GM08714 (cell line): ENCODE data around the gene ZNF318.
A peak's percentile ranks its signal among the peaks of the same experiment; 100 is the strongest.
"Not testable (repeated sequence)": the region's sequence is repeated elsewhere in the genome, so short reads cannot be mapped to it uniquely, and the experiment has no call there.

Experiments
- H3K4me3 ChIP-seq: fragments of 200-500 bp; sonication (Bioruptor generic); 2 replicates; pipeline ENCODE4 v1.5.1; 2014; ENCODE audit warnings: mild to moderate bottlenecking, low read length, inconsistent platforms
- ZNF274 ChIP-seq: IDR thresholded peaks from 2 replicates; pipeline ENCODE4 v1.6.1; 2012; ENCODE audit warnings: mild to moderate bottlenecking, low read depth, low read length

The ZNF318 gene

GRCh38 chr6:43393602-43394001 is 24.2 kb upstream of the ZNF318 start:
- H3K4me3 ChIP-seq, result peak overlapping the region; percentile 58; the same call in 1 of the 2 replicates
- TF ChIP-seq ZNF274, result no peak

DNA sequence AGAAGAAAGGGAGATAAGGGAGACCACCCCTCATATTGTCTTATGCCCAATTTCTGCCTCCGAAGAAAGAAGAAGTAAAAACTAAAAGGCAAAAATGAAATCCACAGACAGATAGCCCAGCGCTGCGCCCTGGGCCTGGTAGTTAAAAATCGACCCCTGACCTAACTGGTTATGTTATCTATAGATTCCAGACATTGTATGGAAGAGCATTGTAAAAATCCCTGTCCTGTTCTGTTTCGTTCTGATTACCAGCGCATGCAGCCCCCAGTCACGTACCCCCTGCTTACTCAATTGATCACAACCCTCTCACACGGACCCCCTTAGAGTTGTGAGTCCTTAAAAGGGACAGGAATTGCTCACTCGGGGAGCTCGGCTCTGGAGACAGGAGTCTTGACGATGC is 23.7 kb upstream of the ZNF318 start:
- H3K4me3 ChIP-seq, result peak overlapping the region; percentile 58; the same call in 1 of the 2 replicates

GRCh38 chr6:43391440-43392031 is 22.1 kb upstream of the ZNF318 start:
- no peak for TF ChIP-seq ZNF274
- peak overlapping the region; percentile 58; the same call in 1 of the 2 replicates for H3K4me3 ChIP-seq

DNA sequence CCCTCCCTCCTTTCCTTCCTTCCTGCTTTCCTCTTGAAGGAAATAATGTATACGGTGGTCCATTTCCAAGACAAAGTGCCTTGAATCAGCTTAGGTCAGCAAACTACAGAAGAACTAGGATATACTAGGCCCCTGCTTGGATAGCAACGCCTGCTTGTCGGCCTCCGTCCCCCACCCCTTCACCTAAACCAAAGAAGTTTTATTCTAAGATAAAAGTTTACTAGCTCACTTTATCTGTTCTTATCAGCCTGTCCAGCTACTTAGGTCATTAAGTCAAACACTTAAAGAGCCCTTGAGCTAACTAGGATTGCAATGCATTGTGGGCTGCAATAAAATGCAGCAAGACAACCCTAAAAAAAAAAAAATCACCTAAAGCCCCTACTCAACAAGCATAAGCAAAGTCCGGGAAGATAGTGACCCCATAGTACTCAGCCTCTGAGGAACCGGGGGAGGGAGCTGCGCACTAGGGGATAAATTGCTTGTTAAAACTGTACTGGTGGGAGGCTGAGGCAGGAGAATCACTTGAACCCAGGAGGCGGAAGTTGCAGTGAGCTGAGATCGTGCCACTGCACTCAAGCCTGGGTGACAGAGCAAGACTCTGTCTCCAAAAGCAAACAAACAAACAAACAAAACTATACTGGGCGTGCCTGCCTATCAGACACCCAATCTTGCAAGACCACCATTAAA is 21.4 kb upstream of the ZNF318 start:
- H3K4me3 ChIP-seq, result peak overlapping the region; percentile 58; the same call in 1 of the 2 replicates

GRCh38 chr6:43389730-43390295 is 20.4 kb upstream of the ZNF318 start:
- TF ChIP-seq ZNF274, result no peak
- H3K4me3 ChIP-seq, result no peak overlapping the region

DNA sequence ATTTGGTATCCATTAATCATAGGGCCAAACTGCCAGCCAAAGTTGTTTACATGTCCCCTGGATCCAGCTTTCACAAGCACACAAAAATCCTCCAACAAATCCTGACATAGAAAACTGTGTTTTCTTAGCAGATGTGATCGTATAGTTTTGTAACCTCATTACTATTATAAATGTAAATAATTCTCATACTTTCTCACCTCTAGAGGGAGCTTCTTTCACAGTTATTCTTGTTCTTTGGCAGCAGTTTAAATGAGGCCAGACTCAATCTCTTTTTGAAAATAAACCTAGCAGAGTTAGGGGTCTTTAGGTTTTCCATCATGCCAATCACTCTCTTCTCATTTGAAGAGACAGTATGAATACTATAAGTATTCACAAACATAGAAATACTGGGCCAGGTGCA is 17.0 kb upstream of the ZNF318 start:
- no peak overlapping the region for H3K4me3 ChIP-seq
- no peak for TF ChIP-seq ZNF274

- peak overlapping the region; percentile 32; the same call in 1 of the 2 replicates for H3K4me3 ChIP-seq
- TF ChIP-seq ZNF274, result no peak
Observed at GRCh38 chr6:43383021-43383667, 13.7 kb upstream of the ZNF318 start.

- H3K4me3 ChIP-seq, result not testable (repeated sequence)
Observed at GRCh38 chr6:43380858-43381257, 11.4 kb upstream of the ZNF318 start.

DNA sequence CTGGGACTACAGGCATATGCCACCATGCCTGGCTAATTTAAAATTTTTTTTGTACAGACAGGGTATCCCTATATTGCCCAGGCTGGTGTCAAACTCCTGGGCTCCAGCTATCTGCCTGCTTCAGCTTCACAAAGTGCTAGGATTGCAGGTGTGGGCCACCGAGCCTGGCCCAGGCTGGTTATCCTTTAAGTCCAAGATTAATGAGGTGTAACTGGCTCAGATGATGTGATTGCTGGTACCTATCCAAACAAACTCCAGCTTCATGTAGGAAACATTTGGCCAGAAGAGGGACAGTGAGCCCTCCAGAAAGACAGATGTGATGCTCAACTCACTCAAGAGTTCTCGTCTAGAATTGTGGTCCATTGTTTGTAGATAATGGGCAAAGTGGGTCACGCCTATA is 9.2 kb upstream of the ZNF318 start:
- H3K4me3 ChIP-seq, result no peak overlapping the region
- TF ChIP-seq ZNF274, result no peak

GRCh38 chr6:43377710-43378229 is 8.3 kb upstream of the ZNF318 start:
- no peak for TF ChIP-seq ZNF274
- H3K4me3 ChIP-seq, result no peak overlapping the region; the same call in 1 of the 2 replicates

GRCh38 chr6:43376551-43376981 is 7.1 kb upstream of the ZNF318 start:
- TF ChIP-seq ZNF274, result no peak
- H3K4me3 ChIP-seq, result no peak overlapping the region

DNA sequence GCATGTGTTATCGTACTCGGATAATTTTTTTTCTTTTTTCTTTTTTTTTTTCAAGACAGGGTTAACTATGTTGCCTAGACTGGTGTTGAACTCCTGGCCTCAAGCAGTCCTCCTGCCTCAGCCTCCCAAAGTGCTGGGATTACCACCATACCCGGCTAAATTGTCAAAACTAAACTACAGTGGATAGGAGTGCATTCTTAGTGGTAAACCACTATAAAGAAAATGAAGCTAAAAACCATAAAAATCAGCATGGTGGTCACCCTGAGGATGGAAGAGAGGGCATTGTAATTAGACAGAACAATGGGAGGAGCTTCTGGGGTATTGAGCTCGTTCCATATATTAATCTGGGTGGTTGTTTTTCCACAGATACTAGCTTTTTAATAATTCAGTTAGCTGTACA is 6.2 kb upstream of the ZNF318 start:
- TF ChIP-seq ZNF274, result no peak
- H3K4me3 ChIP-seq, result no peak overlapping the region

- no peak overlapping the region for H3K4me3 ChIP-seq
- TF ChIP-seq ZNF274, result no peak
Observed at GRCh38 chr6:43373252-43373875, 3.9 kb upstream of the ZNF318 start.

DNA sequence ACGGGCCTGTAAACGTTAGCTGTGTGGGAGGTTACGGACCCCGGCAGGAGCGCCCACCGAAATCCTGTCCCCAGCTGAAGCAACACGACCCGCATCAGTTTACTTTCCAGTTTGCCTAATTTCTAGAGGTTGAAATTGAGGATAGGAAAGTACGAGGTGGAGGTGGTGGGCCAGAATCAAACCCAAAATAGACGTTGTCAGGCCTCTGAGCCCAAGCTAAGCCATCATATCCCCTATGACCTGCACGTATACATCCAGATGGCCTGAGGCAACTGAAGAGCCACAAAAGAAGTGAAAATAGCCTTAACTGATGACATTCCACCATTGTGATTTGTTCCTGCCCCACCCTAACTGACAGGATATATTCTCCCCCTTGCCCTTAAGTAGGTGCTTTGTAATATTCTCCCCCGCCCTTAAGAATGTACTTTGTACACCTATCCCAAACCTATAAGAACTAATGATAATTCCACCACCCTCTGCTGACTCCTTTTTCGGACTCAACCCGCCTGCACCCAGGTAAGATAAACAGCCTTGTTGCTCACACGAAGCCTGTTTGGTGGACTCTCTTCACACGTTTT is 645 bp upstream of the ZNF318 start:
- H3K4me3 ChIP-seq, result peak overlapping the region; percentile 79; the same call in 1 of the 2 replicates
